Right lobe of liver (tissue), 6 donors: Measurements from ENCODE around the gene LSM3. TPM values are rescaled to one million over a fixed set of nuclear protein-coding genes. Genes with fewer than 3 reads are reported as not detected.
"Not testable (repeated sequence)": the region's sequence is repeated elsewhere in the genome, so short reads cannot be mapped to it uniquely, and the experiment has no call there.

Source experiments
- ATAC-seq, 4 donors: fragments of 200-7000 bp; cut with Tn5 transposase; one replicate each; pipeline ENCODE4 v1.9.1; 2020; ENCODE audit warnings: mild to moderate bottlenecking in 4 of 4, moderate library complexity in 4 of 4
- DNase-seq, 3 donors: peaks; one replicate each; pipeline ENCODE4 v3.0.0-alpha.2; 2020
- H3K27ac ChIP-seq, 3 donors: fragments of 200-600 bp; one replicate each; pipeline ENCODE4 v1.8.0; 2022
- H3K27me3 ChIP-seq, 2 donors: fragments of 200-600 bp; one replicate each; pipeline ENCODE4 v1.8.0; 2022
- H3K36me3 ChIP-seq, 4 donors: fragments of 200-600 bp; sonication (generic) in 1 of 4; one replicate each; pipeline versions ENCODE4 v1.5.1 to v1.8.0; 2017 to 2022; ENCODE audit warnings: control low read depth in 1 of 4
- H3K4me1 ChIP-seq, 4 donors: fragments of 200-600 bp; sonication (generic) in 1 of 4; one replicate each; pipeline versions ENCODE4 v1.5.1 to v1.8.0; 2017 to 2022; ENCODE audit warnings: control low read depth in 1 of 4
- H3K4me3 ChIP-seq, 3 donors: fragments of 200-600 bp; one replicate each; pipeline ENCODE4 v1.8.0; 2022
- H3K9me3 ChIP-seq, 4 donors: fragments of 200-600 bp; sonication (generic) in 1 of 4; one replicate each; pipeline versions ENCODE4 v1.5.1 to v1.8.0; 2017 to 2022; ENCODE audit warnings: control low read depth in 1 of 4
- POLR2A ChIP-seq: fragments of 450-650 bp; IDR thresholded peaks from one replicate; pipeline ENCODE4 v1.6.1; 2017; ENCODE audit warnings: antibody characterized with exemption, mild to moderate bottlenecking
- WGBS: methylation state at CpG from one replicate; pipeline ENCODE4 v1.1.6; 2018; ENCODE audit warnings: low coverage, low lambda C conversion rate; ENCODE audit not compliant: insufficient coverage; ENCODE audit errors: missing lambda C conversion rate; 5-methylcytosine and 5-hydroxymethylcytosine counted together
- intact Hi-C, 2 donors: fragments of 100-400 bp; cut with DNase I; formaldehyde crosslinking; loops; one replicate each; pipeline versions ENCODE4 v1.11.2 to v1.14.1; 2022
- total RNA-seq, 6 experiments: library from RNA; depleted of rRNA in 2 of 6; stranded (reverse); fragments of >200 nt in 2 of 6; fragmentation: NEBNext Ultra II Directional in 3 of 6; extraction: Animal tissue kit (Norgen Biotek cat#: 25700) in 3 of 6; gene quantifications; one replicate each; pipeline versions ENCODE4 v1.1.0 to v1.2.4, GENCODE V29; 2016 to 2023
- TF ChIP-seq, protein P1 (sequence below), 4 donors: fragments of 200-600 bp in 3 of 4; fragments of 450-650 bp in 1 of 4; IDR thresholded peaks; one replicate each; pipeline versions ENCODE4 v1.5.1 to v1.8.0; 2016 to 2022; ENCODE audit warnings: antibody characterized with exemption in 4 of 4, mild to moderate bottlenecking in 2 of 4
- donor health status: DM: no; HTN: yes; CAD: no.
- donor health status: DM: no; HTN: no; CAD: no.
- donor health status: DM: no; HTN: no; CAD: no.
- donor health status: DM: no; HTN: yes; CAD: no.
- donor health status: DM: no; HTN: yes; CAD: no.

LSM3 gene
- total RNA-seq, 6 experiments from 2014 or later, result 4.5 to 7.4 (median 6.1) TPM

DNA sequence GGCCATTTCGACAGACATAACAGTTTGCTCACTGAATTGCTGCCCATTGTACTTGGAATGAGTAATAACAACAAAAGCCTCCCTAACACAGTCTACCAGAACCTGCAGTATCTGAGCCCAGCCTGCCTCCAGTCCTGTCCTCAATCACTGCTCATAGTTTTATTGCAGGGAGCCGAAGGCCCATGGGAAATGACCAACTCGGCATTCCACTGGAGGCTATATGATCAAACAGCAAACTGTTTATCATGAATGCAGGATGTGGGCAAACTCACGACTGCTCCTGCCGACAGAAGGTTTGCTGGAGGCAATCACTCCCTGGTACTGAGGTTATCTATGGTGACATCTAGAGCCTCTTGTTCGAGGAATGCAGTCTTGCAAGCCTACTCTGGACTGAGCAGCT is 46.3 kb downstream of the LSM3 start:
- Histone ChIP-seq H3K9me3 (no peaks in the 10 kb centered on the region), H3K36me3 (no peaks in the 10 kb centered on the region), H3K4me3 (no peak overlapping the region), H3K4me1 (no peaks in the 10 kb centered on the region), H3K27ac (no peak overlapping the region), H3K27me3 (no peaks in the 10 kb centered on the region)
- TF ChIP-seq POLR2A, result no peak
- TF ChIP-seq, protein P1, sequence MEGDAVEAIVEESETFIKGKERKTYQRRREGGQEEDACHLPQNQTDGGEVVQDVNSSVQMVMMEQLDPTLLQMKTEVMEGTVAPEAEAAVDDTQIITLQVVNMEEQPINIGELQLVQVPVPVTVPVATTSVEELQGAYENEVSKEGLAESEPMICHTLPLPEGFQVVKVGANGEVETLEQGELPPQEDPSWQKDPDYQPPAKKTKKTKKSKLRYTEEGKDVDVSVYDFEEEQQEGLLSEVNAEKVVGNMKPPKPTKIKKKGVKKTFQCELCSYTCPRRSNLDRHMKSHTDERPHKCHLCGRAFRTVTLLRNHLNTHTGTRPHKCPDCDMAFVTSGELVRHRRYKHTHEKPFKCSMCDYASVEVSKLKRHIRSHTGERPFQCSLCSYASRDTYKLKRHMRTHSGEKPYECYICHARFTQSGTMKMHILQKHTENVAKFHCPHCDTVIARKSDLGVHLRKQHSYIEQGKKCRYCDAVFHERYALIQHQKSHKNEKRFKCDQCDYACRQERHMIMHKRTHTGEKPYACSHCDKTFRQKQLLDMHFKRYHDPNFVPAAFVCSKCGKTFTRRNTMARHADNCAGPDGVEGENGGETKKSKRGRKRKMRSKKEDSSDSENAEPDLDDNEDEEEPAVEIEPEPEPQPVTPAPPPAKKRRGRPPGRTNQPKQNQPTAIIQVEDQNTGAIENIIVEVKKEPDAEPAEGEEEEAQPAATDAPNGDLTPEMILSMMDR (IDR thresholded peaks at IDR 0.05), result no peak
- 59% methylated on average over 3 of the region's 6 CpGs for WGBS
- ATAC-seq, result no peak
- intact Hi-C loops, result no loop called here
- DNase-seq, result no peak

- ATAC-seq (peak; percentile 51 to 81 (median 72)), DNase-seq (peak in 1 of 3 donors; percentile 35)
- H3K4me1 ChIP-seq, result no peaks in the 10 kb centered on the region
- TF ChIP-seq POLR2A, result no peak
- WGBS, result 59% methylated on average over 9 of the region's 9 CpGs
- no peak overlapping the region for H3K4me3 ChIP-seq
- no peak overlapping the region for H3K27ac ChIP-seq
- no peaks in the 10 kb centered on the region for H3K27me3 ChIP-seq
- H3K9me3 ChIP-seq, result no peaks in the 10 kb centered on the region
- H3K36me3 ChIP-seq, result no peaks in the 10 kb centered on the region
- intact Hi-C loops, result no loop called here
Measured at GRCh38 chr3:14225421-14225820, 46.8 kb downstream of the LSM3 start.

- 33% methylated on average over 3 of the region's 3 CpGs for WGBS
- DNase-seq, H3K4me1 ChIP-seq: not testable (repeated sequence)
Measured at GRCh38 chr3:14226351-14226750, 47.7 kb downstream of the LSM3 start.

DNA sequence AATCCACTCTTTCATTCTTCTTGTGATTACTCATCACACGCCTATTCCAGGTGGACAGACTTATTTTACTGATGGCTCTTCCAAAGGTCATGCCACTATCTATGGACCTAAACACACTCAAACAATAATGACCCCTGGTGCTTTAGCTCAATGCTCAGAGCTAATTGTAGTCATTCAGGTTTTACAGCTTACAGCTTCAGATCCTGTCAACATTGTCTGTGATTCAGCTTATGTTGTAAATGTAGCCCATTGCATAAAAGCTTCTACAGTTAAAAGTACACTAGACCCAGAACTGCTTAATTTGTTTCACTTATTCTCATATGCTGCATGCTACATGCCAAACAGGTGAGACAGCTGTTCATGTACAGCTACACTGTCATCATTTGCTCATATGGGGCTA is 49.2 kb downstream of the LSM3 start:
- Histone ChIP-seq H3K9me3 (no peaks in the 10 kb centered on the region), H3K4me3 (no peak overlapping the region), H3K4me1 (no peaks in the 10 kb centered on the region), H3K36me3 (no peaks in the 10 kb centered on the region), H3K27me3 (no peaks in the 10 kb centered on the region), H3K27ac (no peak overlapping the region)
- intact Hi-C loops, result no loop called here
- no peak for ATAC-seq
- TF ChIP-seq, protein P1 (IDR thresholded peaks at IDR 0.05), result no peak
- no peak for TF ChIP-seq POLR2A
- no peak for DNase-seq
- WGBS, result 75% methylated on average over 1 of the region's 1 CpG

More at GRCh38 chr3:14226351-14226750, 47.7 kb downstream of the LSM3 start:
- H3K36me3 ChIP-seq, ATAC-seq, H3K27me3 ChIP-seq, H3K27ac ChIP-seq, H3K4me3 ChIP-seq, H3K9me3 ChIP-seq, intact Hi-C loops: not testable (repeated sequence)

DNA sequence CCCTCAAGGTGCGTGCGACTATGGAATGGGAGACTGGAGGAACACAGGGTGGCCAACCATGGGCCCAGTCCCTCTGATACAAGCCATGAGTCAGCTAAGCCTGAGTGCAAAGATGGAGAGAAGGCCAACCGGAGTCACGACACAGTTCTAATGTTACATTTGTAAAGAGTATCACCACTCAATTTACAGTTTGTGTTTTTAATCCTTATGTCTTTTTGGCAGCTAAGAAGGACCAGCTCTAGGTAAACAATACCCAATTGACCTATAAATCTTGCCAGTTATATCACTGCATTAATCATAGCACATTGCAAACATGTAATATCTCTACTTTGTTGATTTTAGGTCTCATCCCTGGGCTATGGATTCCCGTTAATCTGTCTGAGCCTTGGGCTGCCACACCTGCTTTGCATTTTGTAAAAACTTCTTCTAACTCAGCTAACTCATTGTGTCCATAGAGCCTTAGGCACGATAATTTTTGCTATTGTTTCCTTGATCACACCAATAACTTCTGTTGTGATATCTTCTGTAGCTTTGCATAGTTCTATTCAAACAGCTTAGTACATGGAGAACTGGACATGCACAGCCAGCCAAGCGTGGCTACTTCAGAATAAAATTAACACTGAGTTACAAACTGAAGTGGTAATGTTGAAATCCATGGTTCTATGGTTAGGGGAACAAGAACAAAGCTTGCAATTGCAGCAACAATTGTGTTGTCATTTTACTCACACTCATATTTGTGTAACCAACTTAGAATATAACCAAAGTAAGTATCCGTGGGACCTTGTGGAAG is 50.3 kb downstream of the LSM3 start:
- WGBS, result 84% methylated on average over 6 of the region's 8 CpGs
- no peak for ATAC-seq

GRCh38 chr3:14229695-14230094 is 51.1 kb downstream of the LSM3 start:
- H3K4me1 ChIP-seq, H3K27ac ChIP-seq, H3K9me3 ChIP-seq, H3K36me3 ChIP-seq, H3K27me3 ChIP-seq, DNase-seq, intact Hi-C loops, ATAC-seq, H3K4me3 ChIP-seq: not testable (repeated sequence)
- WGBS, result 43% methylated on average over 3 of the region's 6 CpGs

More for the DNA sequence above, 50.3 kb downstream of the LSM3 start:
- no peak for DNase-seq
- H3K27me3 ChIP-seq, result no peaks in the 10 kb centered on the region
- no peak overlapping the region for H3K27ac ChIP-seq
- no peaks in the 10 kb centered on the region for H3K36me3 ChIP-seq
- no peak overlapping the region for H3K4me3 ChIP-seq
- intact Hi-C loops, result no loop called here
- no peaks in the 10 kb centered on the region for H3K9me3 ChIP-seq
- no peaks in the 10 kb centered on the region for H3K4me1 ChIP-seq
- no peak for TF ChIP-seq POLR2A
- TF ChIP-seq, protein P1 (IDR thresholded peaks at IDR 0.05), result no peak
